Gastrocnemius medialis (tissue), 4 donors: Measurements from ENCODE around the gene CRACDL.

Experiments used
- POLR2A ChIP-seq, 2 donors: fragments of 450-650 bp; IDR thresholded peaks; one replicate each; pipeline ENCODE4 v1.6.1; 2017; ENCODE audit warnings: antibody characterized with exemption in 2 of 2, mild to moderate bottlenecking in 2 of 2, moderate library complexity in 2 of 2
- TF ChIP-seq, protein P1 (sequence below), 5 experiments: fragments of 450-650 bp in 3 of 5; fragments of 200-600 bp in 2 of 5; sonication (generic) in 2 of 5; IDR thresholded peaks in 4 of 5; conservative IDR thresholded peaks in 1 of 5; 1 replicate in 4 of 5; 2 replicates in 1 of 5; pipeline ENCODE4 v1.5.1; 2016 to 2019; ENCODE audit warnings: antibody characterized with exemption in 5 of 5, mild to moderate bottlenecking in 3 of 5, moderate library complexity in 3 of 5

DNA sequence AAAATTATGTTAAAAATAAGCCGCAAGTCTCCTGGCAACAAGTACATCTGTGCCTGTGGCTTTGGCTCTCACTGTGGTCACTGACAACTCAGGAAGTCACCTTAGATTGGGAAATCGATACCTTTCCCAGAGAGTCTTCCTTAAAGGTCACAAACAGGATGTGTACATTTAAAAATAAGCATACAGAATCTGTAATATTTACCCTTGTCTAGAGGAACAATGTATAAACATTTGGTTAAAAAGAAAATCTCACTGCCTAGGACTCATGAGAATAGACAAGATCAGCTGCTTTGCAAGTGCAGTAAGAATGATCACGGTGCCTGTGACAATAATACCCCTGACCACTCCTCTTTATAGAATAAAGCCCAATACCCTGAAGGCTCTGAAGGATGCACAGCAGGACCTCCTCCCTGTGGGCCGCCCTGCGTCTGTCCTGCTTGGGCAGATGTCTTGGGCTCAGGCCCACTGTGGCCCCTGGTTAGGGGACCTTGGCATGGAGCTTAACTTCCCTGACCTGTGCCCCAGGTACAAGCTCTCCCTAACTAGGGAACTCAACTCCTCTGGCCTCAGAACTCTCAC, 107.1 kb downstream of the CRACDL start:
- no peak for TF ChIP-seq POLR2A (IDR thresholded peaks at IDR 0.05)
- TF ChIP-seq, protein P1, sequence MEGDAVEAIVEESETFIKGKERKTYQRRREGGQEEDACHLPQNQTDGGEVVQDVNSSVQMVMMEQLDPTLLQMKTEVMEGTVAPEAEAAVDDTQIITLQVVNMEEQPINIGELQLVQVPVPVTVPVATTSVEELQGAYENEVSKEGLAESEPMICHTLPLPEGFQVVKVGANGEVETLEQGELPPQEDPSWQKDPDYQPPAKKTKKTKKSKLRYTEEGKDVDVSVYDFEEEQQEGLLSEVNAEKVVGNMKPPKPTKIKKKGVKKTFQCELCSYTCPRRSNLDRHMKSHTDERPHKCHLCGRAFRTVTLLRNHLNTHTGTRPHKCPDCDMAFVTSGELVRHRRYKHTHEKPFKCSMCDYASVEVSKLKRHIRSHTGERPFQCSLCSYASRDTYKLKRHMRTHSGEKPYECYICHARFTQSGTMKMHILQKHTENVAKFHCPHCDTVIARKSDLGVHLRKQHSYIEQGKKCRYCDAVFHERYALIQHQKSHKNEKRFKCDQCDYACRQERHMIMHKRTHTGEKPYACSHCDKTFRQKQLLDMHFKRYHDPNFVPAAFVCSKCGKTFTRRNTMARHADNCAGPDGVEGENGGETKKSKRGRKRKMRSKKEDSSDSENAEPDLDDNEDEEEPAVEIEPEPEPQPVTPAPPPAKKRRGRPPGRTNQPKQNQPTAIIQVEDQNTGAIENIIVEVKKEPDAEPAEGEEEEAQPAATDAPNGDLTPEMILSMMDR (IDR thresholded peaks at IDR 0.05 in 4 of 5, conservative IDR thresholded peaks at IDR 0.05 in 1 of 5) = no peak
